SJCRH30 (cell line): ENCODE results near the gene SPATA7. TPM values are rescaled to one million over a fixed set of nuclear protein-coding genes. Genes with fewer than 3 reads are reported as not detected.

ENCODE experiments used
- DNase-seq, 2 experiments: peaks; one replicate each; pipeline ENCODE4 v3.0.0-alpha.2; 2015 to 2020
- H3K27ac ChIP-seq: fragments of 250-450 bp; sonication (Bioruptor Pico); 2 replicates; pipeline ENCODE4 v1.5.1; 2020; ENCODE audit warnings: mild to moderate bottlenecking, moderate library complexity
- H3K27me3 ChIP-seq: fragments of 250-450 bp; sonication (Bioruptor Pico); 2 replicates; pipeline ENCODE4 v1.5.1; 2020; ENCODE audit warnings: mild to moderate bottlenecking, moderate library complexity
- H3K36me3 ChIP-seq: fragments of 250-450 bp; sonication (Bioruptor Pico); 2 replicates; pipeline ENCODE4 v1.5.1; 2020; ENCODE audit warnings: mild to moderate bottlenecking, moderate library complexity
- H3K4me1 ChIP-seq: fragments of 250-450 bp; sonication (Bioruptor Pico); 2 replicates; pipeline ENCODE4 v1.5.1; 2020; ENCODE audit warnings: mild to moderate bottlenecking, moderate library complexity
- H3K4me3 ChIP-seq: fragments of 250-450 bp; sonication (Bioruptor Pico); 2 replicates; pipeline ENCODE4 v1.5.1; 2020; ENCODE audit warnings: mild to moderate bottlenecking, moderate library complexity
- H3K9me3 ChIP-seq: fragments of 250-450 bp; sonication (Bioruptor Pico); replicated peaks from 2 replicates; pipeline ENCODE4 v1.5.1; 2020; ENCODE audit warnings: mild to moderate bottlenecking, moderate library complexity
- total RNA-seq: library from RNA; depleted of rRNA; stranded (reverse); fragments of >200 nt; shearing (Covaris generic); gene quantifications from 2 replicates; pipeline ENCODE4 v1.2.3, GENCODE V29; 2014

The SPATA7 gene
- total RNA-seq, 1 experiment from 2014 or later = 5.2 TPM

DNA sequence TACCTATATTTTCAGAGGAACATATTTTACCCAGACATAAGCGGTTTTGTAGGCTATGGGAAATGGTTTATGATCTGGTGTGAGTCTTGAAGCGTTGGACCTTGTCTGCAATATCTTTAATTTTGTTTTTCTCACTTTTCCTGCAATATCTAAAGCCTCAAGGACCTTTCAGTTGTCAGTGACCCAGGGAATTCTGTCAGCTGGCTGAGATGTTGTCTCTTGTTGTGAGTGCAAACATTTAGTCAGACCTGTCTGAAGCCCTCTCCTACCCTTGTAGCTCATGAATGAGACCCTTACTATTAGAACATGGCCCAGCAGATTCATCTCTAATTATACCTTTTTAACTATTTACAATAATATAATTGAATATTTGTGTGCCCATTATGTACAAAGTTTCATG, 53.6 kb downstream of the SPATA7 start:
- no peaks in the 10 kb centered on the region for H3K4me1 ChIP-seq
- no peaks in the 10 kb centered on the region for H3K9me3 ChIP-seq
- H3K4me3 ChIP-seq = no peak overlapping the region
- no peak for DNase-seq
- no peaks in the 10 kb centered on the region for H3K27me3 ChIP-seq
- no peak overlapping the region for H3K27ac ChIP-seq
- H3K36me3 ChIP-seq = no peaks in the 10 kb centered on the region

DNA sequence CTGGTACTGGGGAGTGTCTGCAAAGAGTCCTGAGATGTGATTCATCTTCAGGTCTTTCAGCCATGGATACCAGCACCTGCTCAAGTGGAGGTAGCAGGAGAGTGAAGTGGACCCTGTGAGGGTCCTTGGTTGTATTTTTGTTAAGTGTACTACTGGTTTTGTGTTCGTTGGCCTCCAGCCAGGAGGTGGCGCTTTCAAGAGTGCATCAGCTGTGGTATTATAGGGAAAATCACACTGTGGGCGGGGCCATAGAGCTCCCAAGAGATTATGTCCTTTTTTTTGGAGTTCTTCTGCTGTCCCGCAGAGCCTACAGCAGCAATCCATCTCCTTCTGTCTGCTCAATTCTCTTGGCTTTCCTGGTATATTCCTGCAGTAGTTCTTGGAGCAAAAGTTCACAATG, 66.8 kb downstream of the SPATA7 start:
- Histone ChIP-seq H3K4me1 (no peaks in the 10 kb centered on the region), H3K36me3 (no peaks in the 10 kb centered on the region), H3K4me3 (no peak overlapping the region), H3K9me3 (0 out of 2 replicates have a peak, but pooled peaks cover 5% of the 10 kb centered on the region), H3K27ac (no peak overlapping the region), H3K27me3 (no peaks in the 10 kb centered on the region)
- DNase-seq = peak; percentile 9 to 11

DNA sequence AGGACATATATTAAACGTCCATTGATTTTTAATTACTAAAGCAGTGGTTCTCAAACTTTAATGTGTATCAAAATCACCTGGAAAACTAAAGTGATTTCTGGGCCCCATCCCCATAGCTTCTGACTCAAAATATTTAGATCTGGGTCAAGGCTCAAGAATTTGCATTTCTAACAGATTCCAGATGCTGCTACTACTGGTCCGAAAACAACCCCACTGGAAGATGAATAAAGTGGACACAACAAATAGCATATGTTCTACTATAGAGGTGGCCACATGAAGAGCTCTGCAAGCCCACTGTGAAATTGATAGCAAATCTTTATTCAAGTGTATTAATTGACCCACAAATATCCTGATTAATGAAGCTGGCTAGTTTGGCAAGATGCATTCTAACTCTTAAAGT, 69.4 kb downstream of the SPATA7 start:
- no peak overlapping the region for H3K4me3 ChIP-seq

DNA sequence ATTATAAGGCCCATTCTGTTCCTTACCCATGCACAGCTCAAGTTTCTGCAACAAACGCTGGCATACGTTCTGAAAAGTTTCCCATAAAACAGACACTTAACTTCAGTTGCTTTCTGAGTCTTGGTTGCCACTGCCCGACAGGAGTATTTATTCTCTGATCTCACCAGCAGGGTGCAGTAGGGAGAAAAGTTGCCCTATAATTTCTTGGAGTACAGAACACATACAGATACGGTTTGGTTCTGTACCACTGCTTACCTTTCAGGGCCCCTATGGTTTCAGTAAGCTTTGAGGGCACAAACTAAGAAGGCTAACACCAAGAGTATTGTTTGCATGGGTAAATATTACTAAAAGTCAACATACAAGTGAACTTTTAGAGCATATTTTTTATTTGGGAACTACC, 77.9 kb downstream of the SPATA7 start:
- no peaks in the 10 kb centered on the region; the same call in 1 of the 2 replicates for H3K4me1 ChIP-seq
- H3K27me3 ChIP-seq = no peaks in the 10 kb centered on the region
- peak in 1 of 2 experiments; percentile 39 for DNase-seq
- no peaks in the 10 kb centered on the region; the same call in 1 of the 2 replicates for H3K9me3 ChIP-seq
- no peak overlapping the region for H3K4me3 ChIP-seq
- peaks cover 34% of the 10 kb centered on the region for H3K36me3 ChIP-seq
- H3K27ac ChIP-seq = no peak overlapping the region

More for the DNA sequence above, 69.4 kb downstream of the SPATA7 start:
- H3K36me3 ChIP-seq = no peaks in the 10 kb centered on the region
- DNase-seq = no peak
- H3K27ac ChIP-seq = no peak overlapping the region
- no peaks in the 10 kb centered on the region for H3K4me1 ChIP-seq
- H3K9me3 ChIP-seq = 0 out of 2 replicates have a peak, but pooled peaks cover 5% of the 10 kb centered on the region
- H3K27me3 ChIP-seq = no peaks in the 10 kb centered on the region

DNA sequence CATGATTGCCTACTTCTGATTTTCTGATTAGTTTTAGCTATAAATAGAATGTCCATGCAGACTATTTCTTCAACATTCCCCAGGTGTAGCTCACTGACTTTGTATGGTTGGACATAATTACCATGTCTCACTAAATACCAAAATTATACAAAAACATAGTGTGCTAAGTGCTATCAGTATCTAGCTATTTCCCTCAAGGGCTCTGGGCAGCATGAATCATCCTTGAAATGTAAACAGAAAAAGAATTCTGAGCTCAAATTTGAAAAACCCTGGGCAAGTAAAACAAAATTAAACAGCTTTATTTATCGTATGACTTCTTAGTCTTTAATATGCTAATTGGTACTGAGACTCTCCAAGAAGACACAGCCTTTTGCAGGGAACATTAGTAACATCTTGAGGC, 82.9 kb downstream of the SPATA7 start:
- DNase-seq = no peak
- Histone ChIP-seq H3K9me3 (no peaks in the 10 kb centered on the region), H3K36me3 (peaks cover 60% of the 10 kb centered on the region), H3K27me3 (no peaks in the 10 kb centered on the region), H3K4me1 (peaks cover 12% of the 10 kb centered on the region; the same call in 1 of the 2 replicates), H3K4me3 (no peak overlapping the region), H3K27ac (no peak overlapping the region; the same call in 1 of the 2 replicates)

DNA sequence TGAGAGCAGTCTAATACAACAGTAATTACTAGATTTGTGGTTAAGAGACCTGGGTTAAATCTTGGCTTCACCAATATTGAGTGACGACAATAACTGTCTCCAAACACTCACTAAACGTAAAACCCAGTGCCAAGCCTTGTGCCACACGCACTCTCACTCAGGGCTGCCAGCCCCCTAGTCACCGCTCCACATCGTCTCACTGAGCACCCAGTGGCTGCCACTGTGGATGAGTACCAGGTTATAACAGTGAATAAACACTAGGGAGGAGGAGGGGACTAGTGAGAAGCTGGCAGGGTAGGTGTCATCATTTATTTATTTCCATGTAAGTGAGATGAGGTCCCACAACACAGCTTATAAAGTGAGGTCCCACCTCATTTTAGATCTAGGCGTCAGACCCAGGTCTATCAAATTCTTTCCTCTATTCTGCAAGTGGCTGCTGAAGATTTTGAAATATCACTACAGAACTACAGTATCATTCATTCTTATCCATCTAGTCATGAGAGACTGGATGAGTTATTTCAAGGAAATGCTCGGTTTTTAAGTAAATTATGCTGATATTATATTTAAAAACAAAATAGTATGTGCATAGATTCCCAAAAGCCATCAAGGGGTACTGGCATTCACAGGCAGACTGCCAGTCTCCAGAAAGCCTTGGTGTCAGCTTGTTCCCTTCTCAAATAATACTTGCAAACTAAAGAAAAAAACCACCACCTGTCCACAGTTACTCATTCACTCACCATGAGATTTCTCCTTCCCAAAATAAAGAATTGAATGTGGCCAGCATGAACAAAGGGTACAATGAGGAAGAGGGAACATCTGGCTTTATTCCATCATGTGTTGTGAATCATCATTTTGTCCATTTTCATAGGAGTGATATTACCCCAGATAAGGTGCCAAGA, 85.3 kb downstream of the SPATA7 start:
- DNase-seq = peak in 1 of 2 experiments; percentile 55
- peaks cover 61% of the 10 kb centered on the region for H3K36me3 ChIP-seq
- no peak overlapping the region for H3K4me3 ChIP-seq
- H3K27me3 ChIP-seq = no peaks in the 10 kb centered on the region
- peaks cover 12% of the 10 kb centered on the region; the same call in 1 of the 2 replicates for H3K4me1 ChIP-seq
- H3K27ac ChIP-seq = peak overlapping the region; percentile 14
- no peaks in the 10 kb centered on the region for H3K9me3 ChIP-seq

DNA sequence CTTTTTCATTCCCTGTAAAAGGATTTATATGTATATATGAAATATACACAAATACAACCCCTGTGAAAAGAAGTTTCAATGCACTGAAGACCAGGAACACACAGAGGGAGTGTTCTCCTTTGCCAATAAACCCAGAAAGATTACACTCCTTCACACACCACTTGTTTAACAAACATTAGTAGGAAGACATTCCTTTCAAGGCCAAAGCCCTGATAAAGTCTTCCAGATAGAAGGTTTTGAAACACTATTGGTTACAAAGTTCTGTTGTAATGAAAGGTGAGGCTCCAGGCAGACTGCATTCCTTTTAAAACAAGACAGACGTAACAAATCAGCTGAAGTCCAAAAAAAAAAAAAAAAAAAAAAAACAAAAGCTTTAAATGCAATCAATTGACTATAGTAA, 88.3 kb downstream of the SPATA7 start:
- peaks cover 12% of the 10 kb centered on the region; the same call in 1 of the 2 replicates for H3K4me1 ChIP-seq
- no peak overlapping the region for H3K27ac ChIP-seq
- DNase-seq = no peak
- H3K36me3 ChIP-seq = peaks cover 63% of the 10 kb centered on the region
- no peaks in the 10 kb centered on the region for H3K9me3 ChIP-seq
- H3K27me3 ChIP-seq = no peaks in the 10 kb centered on the region
- H3K4me3 ChIP-seq = no peak overlapping the region

DNA sequence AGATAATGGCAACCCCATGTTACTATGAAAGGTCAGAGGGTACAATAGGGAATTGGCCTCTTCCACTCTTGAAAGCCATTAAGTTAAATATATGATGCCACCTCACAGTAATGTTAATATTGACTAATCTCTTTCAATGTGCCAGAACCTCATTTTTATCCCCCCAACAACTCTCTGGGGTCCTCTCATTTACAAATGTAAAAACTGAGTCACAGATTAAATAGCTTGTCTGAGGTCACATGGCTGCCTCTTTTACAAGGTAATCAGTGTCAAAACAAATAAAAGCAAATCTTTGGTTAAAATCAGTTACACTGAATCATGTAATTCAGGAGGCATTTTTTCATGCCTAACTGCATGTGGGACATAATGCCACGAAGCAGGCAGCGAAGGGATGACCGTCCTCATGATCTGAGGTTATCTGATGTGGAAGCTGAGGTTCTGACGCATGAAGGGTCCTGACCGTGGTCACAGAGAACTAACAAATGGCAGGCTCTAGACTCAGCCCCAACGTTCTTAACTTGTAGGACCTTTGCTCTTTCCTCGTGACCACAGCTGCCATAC, 90.8 kb downstream of the SPATA7 start:
- no peaks in the 10 kb centered on the region for H3K27me3 ChIP-seq
- DNase-seq = no peak
- no peak overlapping the region for H3K4me3 ChIP-seq
- 0 out of 2 replicates have a peak, but pooled peaks cover 3% of the 10 kb centered on the region for H3K9me3 ChIP-seq
- 0 out of 2 replicates have a peak, but pooled peaks cover 1% of the 10 kb centered on the region for H3K4me1 ChIP-seq
- H3K36me3 ChIP-seq = peaks cover 57% of the 10 kb centered on the region
- no peak overlapping the region for H3K27ac ChIP-seq

DNA sequence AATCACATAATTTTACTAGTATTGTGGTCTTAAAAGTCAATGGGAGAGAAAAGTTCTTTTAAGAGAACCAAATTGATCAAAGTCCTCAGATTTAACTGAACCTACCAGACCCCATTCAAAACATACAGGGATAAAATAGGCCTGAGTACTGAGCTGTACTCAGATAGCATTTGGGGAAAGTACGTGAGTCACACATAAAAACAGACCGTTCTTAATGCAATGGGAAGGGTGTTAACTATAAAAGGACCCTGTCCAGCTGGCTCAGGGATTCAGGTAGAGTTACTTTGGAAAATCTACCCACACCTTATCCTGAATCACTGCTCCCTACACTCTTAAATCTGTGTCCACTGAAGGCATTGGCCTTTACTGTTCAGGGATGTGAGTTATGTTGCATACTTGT, 91.4 kb downstream of the SPATA7 start:
- Histone ChIP-seq H3K9me3 (0 out of 2 replicates have a peak, but pooled peaks cover 3% of the 10 kb centered on the region), H3K36me3 (peaks cover 57% of the 10 kb centered on the region)
- DNase-seq = no peak

DNA sequence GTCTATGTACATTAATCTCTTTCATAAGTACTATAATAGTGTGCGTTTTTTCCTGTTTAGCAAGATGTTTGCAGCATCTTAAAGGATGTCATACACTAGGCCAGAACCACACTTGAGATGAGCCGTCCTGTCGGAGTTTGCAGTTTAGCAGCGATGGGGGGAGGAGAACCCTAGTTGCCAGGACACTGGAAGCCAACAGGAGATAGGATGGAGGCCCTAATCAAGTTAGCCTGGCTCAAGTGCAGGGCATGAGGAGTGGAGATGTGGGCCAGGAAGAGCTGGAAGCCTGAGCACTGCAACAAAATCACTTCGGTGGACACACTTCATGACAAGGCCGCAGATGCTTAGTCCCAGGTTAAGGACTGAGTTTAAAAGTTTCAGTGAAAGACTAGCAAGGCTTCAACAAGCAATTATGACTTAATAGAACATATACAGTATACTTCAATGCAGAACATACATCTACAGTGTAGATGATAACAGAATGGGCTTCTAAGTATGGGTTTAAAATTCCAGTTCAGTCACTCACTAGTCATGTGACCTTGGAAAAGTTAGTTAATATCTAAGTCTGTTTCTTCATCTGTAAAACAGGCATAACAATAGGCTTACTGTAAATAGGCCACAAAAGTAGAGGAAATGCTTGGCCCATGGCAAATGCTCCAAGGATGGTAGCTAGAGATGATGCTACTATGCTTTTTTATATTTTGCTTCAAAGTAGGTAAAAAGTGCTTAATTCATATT, 92.2 kb downstream of the SPATA7 start:
- H3K27me3 ChIP-seq = no peaks in the 10 kb centered on the region
- H3K4me3 ChIP-seq = no peak overlapping the region
- 0 out of 2 replicates have a peak, but pooled peaks cover 3% of the 10 kb centered on the region for H3K9me3 ChIP-seq
- DNase-seq = no peak
- H3K36me3 ChIP-seq = peaks cover 49% of the 10 kb centered on the region
- no peak overlapping the region for H3K27ac ChIP-seq
- H3K4me1 ChIP-seq = no peaks in the 10 kb centered on the region

More for the DNA sequence above, 91.4 kb downstream of the SPATA7 start:
- Histone ChIP-seq H3K27me3 (no peaks in the 10 kb centered on the region), H3K4me1 (no peaks in the 10 kb centered on the region), H3K4me3 (no peak overlapping the region), H3K27ac (no peak overlapping the region)

DNA sequence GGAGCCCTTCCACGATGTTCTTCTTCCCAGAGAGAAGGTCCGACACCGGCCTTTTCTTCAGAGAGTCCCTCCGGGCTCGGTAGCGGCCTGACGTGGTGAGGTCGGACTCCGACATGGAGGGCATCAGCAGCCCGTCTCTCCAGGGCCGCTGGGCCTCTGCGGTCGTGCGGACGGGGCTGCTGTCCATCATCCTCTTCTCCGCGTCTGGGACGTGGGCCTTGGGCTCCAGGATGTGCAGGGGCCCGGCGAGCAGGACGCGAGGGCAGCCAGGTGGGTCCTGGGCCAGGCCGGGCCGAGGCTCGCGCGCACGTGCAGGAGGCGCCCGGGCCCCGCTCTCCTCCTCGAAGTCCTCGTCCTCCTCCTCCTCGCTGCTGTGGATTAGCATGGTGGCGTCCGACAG, 93.5 kb downstream of the SPATA7 start:
- DNase-seq = no peak
- H3K27ac ChIP-seq = no peak overlapping the region
- H3K36me3 ChIP-seq = peaks cover 47% of the 10 kb centered on the region
- no peak overlapping the region for H3K4me3 ChIP-seq
- H3K4me1 ChIP-seq = no peaks in the 10 kb centered on the region
- H3K9me3 ChIP-seq = 0 out of 2 replicates have a peak, but pooled peaks cover 3% of the 10 kb centered on the region
- H3K27me3 ChIP-seq = no peaks in the 10 kb centered on the region

DNA sequence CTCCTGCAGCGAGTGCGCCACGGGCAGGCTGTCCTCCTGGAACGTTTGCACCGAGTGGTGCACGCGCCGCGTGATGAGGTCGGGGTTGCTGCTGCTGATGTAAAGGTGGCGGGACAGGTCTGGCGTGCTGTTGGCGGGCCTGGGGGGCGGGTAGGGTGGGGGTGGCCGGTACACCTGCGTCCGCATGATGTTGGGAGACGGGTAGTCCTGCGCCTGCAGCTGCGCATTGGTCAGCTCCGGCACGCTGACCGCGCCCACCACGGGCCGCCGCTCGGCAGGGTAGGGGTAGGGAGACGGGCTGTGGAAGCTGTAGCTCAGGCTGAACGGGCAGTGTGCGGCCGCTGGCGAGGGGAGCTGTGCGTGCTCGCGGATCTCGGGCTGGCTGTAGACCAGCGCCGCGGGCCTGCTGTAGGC, 94.1 kb downstream of the SPATA7 start:
- peaks cover 47% of the 10 kb centered on the region for H3K36me3 ChIP-seq
- H3K27me3 ChIP-seq = no peaks in the 10 kb centered on the region
- no peak for DNase-seq
- no peak overlapping the region for H3K27ac ChIP-seq
- no peaks in the 10 kb centered on the region for H3K4me1 ChIP-seq
- H3K4me3 ChIP-seq = no peak overlapping the region
- H3K9me3 ChIP-seq = 0 out of 2 replicates have a peak, but pooled peaks cover 3% of the 10 kb centered on the region

DNA sequence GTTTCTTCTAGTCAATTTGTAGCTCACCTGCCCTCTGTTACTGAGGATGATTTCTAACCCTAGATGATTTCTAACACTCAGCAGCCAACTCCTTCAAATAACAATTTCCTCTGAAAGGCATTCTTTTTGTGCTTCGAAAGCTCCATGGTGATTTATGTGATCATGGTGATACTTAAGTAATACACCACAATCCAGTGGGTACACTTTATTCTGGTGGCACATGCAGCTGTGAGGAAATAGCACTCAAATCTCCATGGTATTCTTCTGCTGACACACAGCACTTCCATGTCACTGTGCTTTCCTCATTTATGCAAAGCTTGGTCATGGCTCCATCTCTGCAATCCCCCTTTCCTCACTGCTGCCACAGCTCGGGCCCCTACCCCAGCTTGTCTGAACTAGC, 95.6 kb downstream of the SPATA7 start:
- H3K4me1 ChIP-seq = no peaks in the 10 kb centered on the region
- peaks cover 36% of the 10 kb centered on the region for H3K36me3 ChIP-seq
- no peak for DNase-seq
- no peaks in the 10 kb centered on the region for H3K27me3 ChIP-seq
- no peak overlapping the region for H3K27ac ChIP-seq
- no peak overlapping the region for H3K4me3 ChIP-seq
- 0 out of 2 replicates have a peak, but pooled peaks cover 3% of the 10 kb centered on the region for H3K9me3 ChIP-seq

DNA sequence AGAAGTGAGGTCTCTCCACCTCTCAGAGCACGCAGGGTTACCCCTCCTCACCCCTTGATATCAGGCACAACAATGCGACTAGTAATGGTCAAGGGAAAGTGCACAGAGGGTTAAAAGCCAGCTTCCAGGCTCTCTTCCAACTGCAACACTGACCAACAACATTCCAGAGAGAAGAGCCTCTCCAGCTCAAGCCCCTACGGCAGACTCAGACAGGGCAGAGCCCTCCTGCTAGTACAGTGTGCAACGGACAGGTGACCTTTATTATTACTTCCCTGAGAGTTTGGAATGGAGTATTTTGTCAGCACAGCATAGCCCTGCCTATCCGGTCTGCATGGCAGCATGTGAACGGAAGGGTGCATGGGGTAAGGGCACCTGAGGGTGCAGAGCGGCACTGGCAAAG, 96.3 kb downstream of the SPATA7 start:
- no peak overlapping the region for H3K4me3 ChIP-seq
- 0 out of 2 replicates have a peak, but pooled peaks cover 3% of the 10 kb centered on the region for H3K9me3 ChIP-seq
- H3K4me1 ChIP-seq = no peaks in the 10 kb centered on the region
- DNase-seq = no peak
- no peak overlapping the region for H3K27ac ChIP-seq
- H3K36me3 ChIP-seq = peaks cover 28% of the 10 kb centered on the region
- no peaks in the 10 kb centered on the region for H3K27me3 ChIP-seq
